Fibroblast of pulmonary artery (primary cell): ENCODE data around the gene CRB1.
A peak's percentile ranks its signal among the peaks of the same experiment; 100 is the strongest.

Experiments used
- DNase-seq: peaks from one replicate; pipeline ENCODE4 v3.0.0-alpha.2; 2010; ENCODE audit warnings: low read depth
- H3K4me3 ChIP-seq: replicated peaks from 2 replicates; pipeline ENCODE4 v1.5.1; 2011; ENCODE audit warnings: low read depth, mild to moderate bottlenecking, control low read depth, low read length, moderate library complexity
- CTCF ChIP-seq: IDR thresholded peaks from 2 replicates; pipeline ENCODE4 v1.5.1; 2011; ENCODE audit warnings: mild to moderate bottlenecking, control low read depth, low read length, inconsistent platforms; ENCODE audit errors: missing control alignments

The CRB1 gene

GRCh38 chr1:197391303-197392226 lies 123.5 kb downstream of the CRB1 start:
- DNase-seq, result peak; percentile 13
- TF ChIP-seq CTCF, result no peak
- no peak overlapping the region for H3K4me3 ChIP-seq

DNA sequence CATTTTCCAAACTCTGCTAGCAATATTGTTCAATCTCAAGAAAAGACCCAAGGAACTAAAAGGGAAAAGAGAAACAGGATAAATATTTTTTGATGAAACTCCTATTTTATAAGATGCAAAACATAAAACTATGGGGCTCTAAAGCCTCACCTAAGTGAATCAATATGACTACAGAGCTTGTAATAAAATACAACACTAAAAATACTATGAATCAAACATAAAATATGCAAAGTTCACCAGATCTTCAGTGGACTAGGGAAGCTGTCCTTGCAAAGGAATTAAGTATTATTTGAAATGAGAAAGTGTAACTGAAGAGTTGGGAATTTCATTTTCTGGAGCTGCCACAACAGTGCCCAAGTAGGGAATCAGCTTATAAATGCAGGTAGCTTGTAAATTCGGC lies 124.5 kb downstream of the CRB1 start:
- no peak for DNase-seq
- H3K4me3 ChIP-seq, result no peak overlapping the region
- no peak for TF ChIP-seq CTCF

GRCh38 chr1:197393105-197393504 lies 125.1 kb downstream of the CRB1 start:
- no peak for TF ChIP-seq CTCF
- H3K4me3 ChIP-seq, result no peak overlapping the region
- DNase-seq, result peak; percentile 14

- H3K4me3 ChIP-seq, result no peak overlapping the region
- no peak for DNase-seq
- no peak for TF ChIP-seq CTCF
Observed at GRCh38 chr1:197393772-197394171, 125.7 kb downstream of the CRB1 start.

DNA sequence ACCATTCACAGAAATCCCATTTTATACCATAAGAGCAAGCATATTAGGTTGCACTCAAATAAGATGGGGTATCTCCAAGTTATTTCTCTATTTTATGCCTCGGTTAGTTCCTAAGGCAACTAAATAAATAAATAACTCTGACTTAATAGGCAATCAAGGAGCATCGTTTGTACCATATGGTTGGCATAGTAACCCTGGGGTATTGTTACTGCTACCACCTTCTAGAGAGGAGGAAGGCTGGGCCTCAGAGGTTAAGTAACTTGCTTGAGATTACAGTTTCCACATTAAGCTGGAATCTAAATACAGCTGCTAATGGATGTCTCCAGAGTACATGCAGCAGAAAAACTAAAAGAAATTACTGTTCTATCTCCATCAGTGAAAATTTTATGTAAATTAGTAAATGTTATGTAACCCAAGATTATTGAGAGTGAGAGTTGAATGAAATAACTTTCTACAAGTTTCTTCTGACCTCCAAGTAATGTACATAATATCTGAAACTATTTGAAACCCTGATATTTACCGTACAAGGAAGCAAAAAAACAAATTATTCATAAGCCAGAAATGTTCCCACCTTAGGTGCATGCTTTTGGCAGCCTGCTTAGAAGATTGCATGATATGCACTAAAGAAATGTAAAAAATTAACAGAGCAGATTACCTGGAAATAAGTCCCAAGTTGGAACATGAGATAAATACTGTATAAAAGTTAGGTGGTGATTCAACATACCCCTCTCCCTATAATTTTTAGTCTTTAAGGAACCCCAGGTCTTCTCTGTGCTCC lies 127.0 kb downstream of the CRB1 start:
- no peak for TF ChIP-seq CTCF
- no peak overlapping the region for H3K4me3 ChIP-seq
- peak; percentile 5 for DNase-seq

GRCh38 chr1:197397895-197398294 lies 129.8 kb downstream of the CRB1 start:
- no peak for DNase-seq
- H3K4me3 ChIP-seq, result no peak overlapping the region
- TF ChIP-seq CTCF, result no peak
